Stimulated activated CD4-positive, alpha-beta T cell treated with anti-CD3 and anti-CD28 coated beads, Interleukin-2, amount 100 ng/mL, for 48 hours (primary cell): ENCODE data around the gene HOXB5.

Experiments
- DNase-seq, 2 donors: peaks; one replicate each; pipeline ENCODE4 v3.0.0-alpha.2; 2020

Gene HOXB5

DNA sequence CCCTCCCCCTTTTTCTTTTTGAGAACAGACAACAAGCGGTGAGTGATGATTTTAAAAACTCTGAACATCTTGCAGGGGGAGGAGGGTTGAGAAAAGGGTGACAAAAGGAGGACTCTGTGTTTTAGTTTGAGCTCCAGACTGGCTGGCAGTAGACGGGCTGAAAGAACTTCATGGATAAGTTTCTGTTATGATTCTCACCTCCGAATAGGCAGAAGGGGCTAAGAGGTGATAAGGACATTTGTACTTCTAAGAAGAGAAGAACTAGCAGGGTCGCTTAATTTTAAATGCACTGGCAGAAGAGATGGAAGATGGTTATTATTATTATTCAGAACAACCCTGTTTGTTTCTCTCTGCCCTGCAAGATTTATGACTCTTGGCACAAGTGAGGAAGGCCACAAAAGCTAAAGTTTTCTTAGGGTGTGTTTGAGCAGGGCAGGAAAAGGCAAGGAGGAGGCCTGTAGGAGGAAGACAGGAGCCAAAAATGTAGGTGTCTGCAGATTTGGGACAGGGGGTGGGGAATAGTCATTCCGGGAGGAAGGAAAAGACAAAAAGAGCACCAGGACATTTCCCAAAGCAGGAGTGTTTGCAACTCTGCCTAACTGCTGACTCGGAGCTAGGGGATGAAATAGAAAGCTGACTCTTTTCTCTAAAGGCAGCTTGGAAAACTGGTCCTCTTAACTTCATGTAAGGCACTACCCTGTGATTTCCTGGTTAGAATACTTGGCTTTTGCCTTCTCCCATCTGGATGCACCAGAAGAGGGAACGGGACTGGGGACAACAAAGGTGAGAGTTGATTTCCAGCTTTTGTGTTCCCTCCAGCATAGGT, 36.8 kb downstream of the HOXB5 start:
- no peak for DNase-seq

- DNase-seq = no peak
Observed at GRCh38 chr17:48556229-48556575, 37.4 kb downstream of the HOXB5 start.

GRCh38 chr17:48555258-48556228, 38.0 kb downstream of the HOXB5 start:
- DNase-seq = no peak

- DNase-seq = no peak
Observed at GRCh38 chr17:48554412-48555257, 38.9 kb downstream of the HOXB5 start.

DNA sequence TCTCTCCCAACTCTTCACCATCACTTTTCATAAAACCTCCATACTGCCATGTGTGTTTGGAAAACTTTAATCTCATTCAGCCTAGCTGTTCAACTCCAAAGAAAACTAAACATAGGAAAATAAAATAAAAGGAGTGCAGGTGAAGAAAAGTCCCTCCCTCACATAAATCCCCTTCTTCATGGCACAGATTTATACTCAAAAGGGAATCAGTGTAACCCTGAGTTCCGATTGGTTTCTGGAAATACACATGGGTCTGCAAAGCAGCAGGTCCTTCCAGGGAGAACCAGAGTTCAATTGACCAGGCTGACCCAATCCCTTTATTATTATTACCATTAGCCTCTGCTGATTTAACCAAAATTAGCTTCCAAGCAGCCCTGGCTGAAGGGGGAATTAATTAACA, 39.8 kb downstream of the HOXB5 start:
- no peak for DNase-seq

DNA sequence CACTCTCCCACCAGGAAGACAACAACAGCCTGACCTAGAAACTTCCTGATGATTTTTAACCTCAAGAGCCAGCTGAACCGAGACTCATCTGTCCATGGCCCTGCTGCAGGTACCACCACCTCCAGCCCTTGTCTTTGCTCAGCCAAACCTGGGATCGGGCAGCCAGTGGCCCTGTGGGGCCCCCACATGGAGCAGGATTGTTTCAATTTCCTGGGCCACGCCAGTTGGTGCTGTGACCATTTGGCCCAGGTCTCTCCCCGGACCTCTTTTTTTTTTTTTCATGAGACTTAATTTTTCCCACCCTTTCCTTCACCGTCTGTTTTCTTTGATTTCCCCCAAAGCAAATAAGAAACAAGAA, 40.4 kb downstream of the HOXB5 start:
- DNase-seq = no peak

- DNase-seq = no peak
Observed at GRCh38 chr17:48552466-48553189, 41.0 kb downstream of the HOXB5 start.

GRCh38 chr17:48551596-48552465, 41.7 kb downstream of the HOXB5 start:
- DNase-seq = no peak

DNA sequence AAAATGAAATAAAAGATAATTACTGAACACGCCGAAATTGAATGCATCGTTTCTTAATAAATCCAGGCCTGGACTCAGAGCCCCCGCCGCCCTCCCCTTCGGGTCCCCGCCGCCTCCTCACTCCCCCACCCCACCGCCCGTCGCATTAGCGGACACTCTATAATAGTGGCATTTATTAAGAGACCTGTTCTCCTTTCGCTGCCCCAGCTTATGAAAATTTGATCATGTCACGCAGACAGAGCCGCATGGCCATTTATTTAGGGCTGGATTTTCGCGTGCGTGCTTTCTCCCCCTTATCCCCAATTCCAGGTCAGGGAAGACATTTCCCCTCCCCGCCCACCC, 42.4 kb downstream of the HOXB5 start:
- DNase-seq = no peak

- no peak for DNase-seq
Observed at GRCh38 chr17:48550502-48551213, 42.9 kb downstream of the HOXB5 start.

GRCh38 chr17:48549914-48550501, 43.6 kb downstream of the HOXB5 start:
- DNase-seq = no peak

DNA sequence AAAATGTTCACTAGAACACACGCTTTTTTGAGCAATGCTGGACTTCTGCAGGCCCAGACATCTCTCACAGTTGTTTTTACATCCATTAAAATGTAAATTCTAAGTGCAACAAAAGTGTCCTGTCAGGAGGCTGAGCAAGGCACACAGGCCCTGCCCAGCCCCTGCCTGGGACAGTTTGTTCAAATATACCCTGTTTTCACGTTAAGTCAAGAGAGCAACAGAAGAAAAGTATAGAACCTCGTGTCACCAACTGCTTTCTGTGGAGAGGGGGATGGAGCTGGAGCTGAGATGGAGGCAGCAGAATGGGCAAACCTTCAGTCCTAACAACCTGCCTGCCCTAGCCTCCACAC, 44.3 kb downstream of the HOXB5 start:
- DNase-seq = no peak

GRCh38 chr17:48548523-48549280, 44.9 kb downstream of the HOXB5 start:
- no peak for DNase-seq

- DNase-seq = no peak
Observed at GRCh38 chr17:48547808-48548522, 45.6 kb downstream of the HOXB5 start.

GRCh38 chr17:48546924-48547807, 46.4 kb downstream of the HOXB5 start:
- no peak for DNase-seq

GRCh38 chr17:48546137-48546923, 47.2 kb downstream of the HOXB5 start:
- DNase-seq = no peak

DNA sequence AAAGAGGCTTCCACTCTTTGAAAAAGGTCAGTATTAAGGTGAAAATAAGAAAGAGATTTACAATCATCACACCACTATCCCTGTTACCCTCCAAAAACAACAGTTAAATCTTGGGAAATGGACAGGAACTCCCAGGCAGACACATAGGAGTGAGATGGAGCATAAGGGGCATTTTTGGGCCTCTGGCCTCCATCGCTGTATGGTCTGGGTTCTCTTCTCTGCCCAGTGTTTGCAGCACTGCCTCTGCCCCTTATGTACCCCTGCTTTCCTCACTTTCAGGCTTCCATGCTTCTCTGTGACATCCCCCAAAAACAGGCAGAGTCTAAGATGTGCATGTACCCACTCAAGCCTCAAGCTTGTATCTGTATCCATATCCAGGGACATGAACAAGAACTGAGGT, 48.0 kb downstream of the HOXB5 start:
- no peak for DNase-seq
